OCI-LY1 (cell line): ENCODE measurements around the gene KCNMB2.
"Not testable (repeated sequence)": the region's sequence is repeated elsewhere in the genome, so short reads cannot be mapped to it uniquely, and the experiment has no call there.

Source experiments
- H2AFZ ChIP-seq: fragments of 200-600 bp; sonication (generic), shearing (Covaris generic); 2 replicates; pipeline ENCODE4 v1.6.0; 2014; ENCODE audit warnings: antibody characterized with exemption, mild to moderate bottlenecking, low read length
- H3F3A ChIP-seq: fragments of 200-600 bp; sonication (generic), shearing (Covaris generic); 2 replicates; pipeline ENCODE4 v1.6.0; 2014; ENCODE audit warnings: mild to moderate bottlenecking, antibody characterized with exemption, low read length, moderate library complexity; ENCODE audit not compliant: insufficient read depth
- H3K27ac ChIP-seq: fragments of 200-600 bp; sonication (generic); 2 replicates; pipeline ENCODE4 v1.5.1; 2014; ENCODE audit warnings: low read length, mixed run types, mild to moderate bottlenecking, low read depth; ENCODE audit not compliant: poor library complexity, severe bottlenecking
- H3K27me3 ChIP-seq: fragments of 200-600 bp; sonication (generic); 2 replicates; pipeline ENCODE4 v1.6.0; 2014; ENCODE audit warnings: antibody characterized with exemption, mild to moderate bottlenecking, low read length, moderate library complexity; ENCODE audit not compliant: insufficient read depth
- H3K36me3 ChIP-seq: fragments of 200-600 bp; sonication (generic); 2 replicates; pipeline ENCODE4 v1.6.1; 2014; ENCODE audit warnings: mild to moderate bottlenecking, antibody characterized with exemption, low read length, moderate library complexity, mixed read lengths; ENCODE audit not compliant: insufficient read depth
- H3K4me1 ChIP-seq: fragments of 200-600 bp; sonication (generic); 2 replicates; pipeline ENCODE4 v1.5.1; 2014; ENCODE audit warnings: mild to moderate bottlenecking, low read length, moderate library complexity; ENCODE audit not compliant: insufficient read depth, severe bottlenecking
- H3K4me2 ChIP-seq: fragments of 200-600 bp; sonication (generic), shearing (Covaris generic); 2 replicates; pipeline ENCODE4 v1.6.1; 2014; ENCODE audit warnings: low read length
- H3K4me3 ChIP-seq: fragments of 200-600 bp; sonication (generic); 2 replicates; pipeline ENCODE4 v1.5.1; 2014; ENCODE audit warnings: low read length, low read depth, mild to moderate bottlenecking, mixed read lengths; ENCODE audit not compliant: poor library complexity, severe bottlenecking
- H3K79me2 ChIP-seq: fragments of 200-600 bp; shearing (Covaris generic); 2 replicates; pipeline ENCODE4 v1.6.1; 2016; ENCODE audit warnings: mixed run types, low read length, mixed read lengths; ENCODE audit not compliant: insufficient read depth
- H3K9ac ChIP-seq: fragments of 200-600 bp; sonication (generic), shearing (Covaris generic); 2 replicates; pipeline ENCODE4 v1.6.1; 2014; ENCODE audit warnings: mild to moderate bottlenecking, low read length, mixed read lengths
- H3K9me2 ChIP-seq: fragments of 200-600 bp; sonication (generic), shearing (Covaris generic); 2 replicates; pipeline ENCODE4 v1.6.1; 2014; ENCODE audit warnings: low read depth, mild to moderate bottlenecking, low read length, mixed read lengths
- H3K9me3 ChIP-seq: fragments of 200-600 bp; shearing (Covaris generic); 2 replicates; pipeline ENCODE4 v1.6.1; 2014; ENCODE audit warnings: low read length, mixed read lengths
- H4K20me1 ChIP-seq: fragments of 200-600 bp; sonication (generic), shearing (Covaris generic); 2 replicates; pipeline ENCODE4 v1.6.0; 2016; ENCODE audit warnings: mild to moderate bottlenecking, low read length; ENCODE audit not compliant: insufficient read depth
- CTCF ChIP-seq: fragments of 200-600 bp; sonication (generic), shearing (Covaris generic); IDR thresholded peaks from 2 replicates; pipeline ENCODE4 v1.5.1; 2017; ENCODE audit warnings: mild to moderate bottlenecking, antibody characterized with exemption, low read length, moderate library complexity, mixed read lengths
- EZH2 ChIP-seq: fragments of 200-600 bp; sonication (generic), shearing (Covaris generic); IDR thresholded peaks from 2 replicates; pipeline ENCODE4 v1.8.0; 2017; ENCODE audit warnings: borderline replicate concordance, mixed run types, mild to moderate bottlenecking, antibody characterized with exemption, low read length, moderate library complexity, mixed read lengths

Gene KCNMB2

GRCh38 chr3:178545337-178545736 is 9.1 kb downstream of the KCNMB2 start:
- H3K9me3 ChIP-seq = no peaks in the 10 kb centered on the region
- no peak overlapping the region for H3K27ac ChIP-seq
- H3F3A ChIP-seq = no peaks in the 10 kb centered on the region
- H3K4me1 ChIP-seq = no peaks in the 10 kb centered on the region
- no peaks in the 10 kb centered on the region for H3K9me2 ChIP-seq
- no peak overlapping the region for H3K9ac ChIP-seq
- H2AFZ ChIP-seq = no peak overlapping the region
- no peaks in the 10 kb centered on the region for H4K20me1 ChIP-seq
- H3K4me3 ChIP-seq = no peak overlapping the region
- H3K36me3 ChIP-seq = no peaks in the 10 kb centered on the region
- no peak overlapping the region for H3K4me2 ChIP-seq
- H3K79me2 ChIP-seq = no peaks in the 10 kb centered on the region
- H3K27me3 ChIP-seq = no peaks in the 10 kb centered on the region
- TF ChIP-seq EZH2 (no peak), CTCF (no peak)

- Histone ChIP-seq H3K27ac (no peak overlapping the region), H3K4me3 (no peak overlapping the region), H3K36me3 (no peaks in the 10 kb centered on the region), H3K4me2 (no peak overlapping the region), H3K79me2 (no peaks in the 10 kb centered on the region), H3F3A (no peaks in the 10 kb centered on the region), H2AFZ (no peak overlapping the region), H3K9me2 (no peaks in the 10 kb centered on the region), H3K27me3 (no peaks in the 10 kb centered on the region), H3K9ac (no peak overlapping the region), H4K20me1 (no peaks in the 10 kb centered on the region), H3K9me3 (no peaks in the 10 kb centered on the region), H3K4me1 (no peaks in the 10 kb centered on the region)
- TF ChIP-seq CTCF = no peak
- TF ChIP-seq EZH2 = no peak
These were observed 9.8 kb downstream of the KCNMB2 start for GRCh38 chr3:178546079-178546478.

- not testable (repeated sequence) for H3K4me1 ChIP-seq, H3K9me2 ChIP-seq, H3K27me3 ChIP-seq, H3K4me2 ChIP-seq, H3K9me3 ChIP-seq, H4K20me1 ChIP-seq, H3K27ac ChIP-seq, H3K4me3 ChIP-seq, H3F3A ChIP-seq, H3K79me2 ChIP-seq, H3K36me3 ChIP-seq, H3K9ac ChIP-seq, H2AFZ ChIP-seq
These were observed 13.2 kb downstream of the KCNMB2 start for GRCh38 chr3:178549426-178549825.

- H3K79me2 ChIP-seq = no peaks in the 10 kb centered on the region
- no peak overlapping the region for H2AFZ ChIP-seq
- no peaks in the 10 kb centered on the region for H3K4me1 ChIP-seq
- no peaks in the 10 kb centered on the region for H3K9me3 ChIP-seq
- TF ChIP-seq CTCF (no peak), EZH2 (no peak)
- no peaks in the 10 kb centered on the region for H4K20me1 ChIP-seq
- no peak overlapping the region for H3K4me3 ChIP-seq
- H3K9ac ChIP-seq = no peak overlapping the region
- H3F3A ChIP-seq = no peaks in the 10 kb centered on the region
- H3K27me3 ChIP-seq = no peaks in the 10 kb centered on the region
- H3K27ac ChIP-seq = no peak overlapping the region
- no peaks in the 10 kb centered on the region for H3K9me2 ChIP-seq
- no peak overlapping the region for H3K4me2 ChIP-seq
- no peaks in the 10 kb centered on the region for H3K36me3 ChIP-seq
These were observed 15.7 kb downstream of the KCNMB2 start for GRCh38 chr3:178551916-178552321.
